Rectal smooth muscle tissue (tissue), 1 donor: ENCODE results near the gene PDE8B.

Source experiments
- H3K27ac ChIP-seq: one replicate; pipeline ENCODE4 v1.7.0; 2013; ENCODE audit warnings: low read depth, low read length, inconsistent platforms
- H3K27me3 ChIP-seq: one replicate; pipeline ENCODE4 v1.7.0; 2013; ENCODE audit warnings: low read length; ENCODE audit not compliant: control insufficient read depth, insufficient read depth
- H3K36me3 ChIP-seq: one replicate; pipeline ENCODE4 v1.7.0; 2013; ENCODE audit warnings: low read length; ENCODE audit not compliant: control insufficient read depth, insufficient read depth
- H3K4me1 ChIP-seq: one replicate; pipeline ENCODE4 v1.7.0; 2013; ENCODE audit warnings: low read length; ENCODE audit not compliant: control insufficient read depth, insufficient read depth
- H3K4me3 ChIP-seq: one replicate; pipeline ENCODE4 v1.7.0; 2013; ENCODE audit warnings: low read length
- H3K9ac ChIP-seq: one replicate; pipeline ENCODE4 v1.7.0; 2013; ENCODE audit warnings: low read length

PDE8B gene

GRCh38 chr5:77353251-77353650, 142.8 kb downstream of the PDE8B start:
- Histone ChIP-seq H3K4me3 (no peak overlapping the region), H3K4me1 (peaks cover 8% of the 10 kb centered on the region), H3K9ac (no peak overlapping the region), H3K36me3 (no peaks in the 10 kb centered on the region), H3K27ac (no peak overlapping the region), H3K27me3 (no peaks in the 10 kb centered on the region)

- Histone ChIP-seq H3K4me3 (no peak overlapping the region), H3K27me3 (no peaks in the 10 kb centered on the region), H3K27ac (peak overlapping the region; percentile 49), H3K4me1 (peaks cover 8% of the 10 kb centered on the region), H3K36me3 (no peaks in the 10 kb centered on the region), H3K9ac (no peak overlapping the region)
These were observed 144.0 kb downstream of the PDE8B start for GRCh38 chr5:77354454-77354853.

DNA sequence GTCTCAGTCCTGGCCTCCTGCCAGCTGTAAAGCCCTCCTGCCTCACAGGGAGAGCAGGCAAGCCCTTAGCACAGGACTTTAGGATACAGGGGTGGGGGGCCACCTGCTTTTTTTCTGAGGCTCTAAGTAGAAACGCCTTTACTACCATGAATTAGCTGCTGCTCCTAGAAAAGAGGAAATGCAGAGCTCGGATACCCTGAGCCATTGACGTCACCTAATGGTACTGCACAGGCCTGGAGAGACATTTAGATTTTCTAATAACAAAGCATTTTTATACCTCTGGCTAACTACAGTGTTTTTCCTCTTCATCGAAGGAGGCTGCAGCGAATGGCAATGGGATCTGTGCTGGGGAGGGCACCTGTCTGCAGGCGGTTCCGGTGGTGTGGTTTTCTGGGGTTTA, 144.6 kb downstream of the PDE8B start:
- Histone ChIP-seq H3K4me1 (peaks cover 8% of the 10 kb centered on the region), H3K27ac (peak overlapping the region; percentile 49), H3K27me3 (no peaks in the 10 kb centered on the region), H3K36me3 (no peaks in the 10 kb centered on the region), H3K9ac (no peak overlapping the region), H3K4me3 (no peak overlapping the region)

DNA sequence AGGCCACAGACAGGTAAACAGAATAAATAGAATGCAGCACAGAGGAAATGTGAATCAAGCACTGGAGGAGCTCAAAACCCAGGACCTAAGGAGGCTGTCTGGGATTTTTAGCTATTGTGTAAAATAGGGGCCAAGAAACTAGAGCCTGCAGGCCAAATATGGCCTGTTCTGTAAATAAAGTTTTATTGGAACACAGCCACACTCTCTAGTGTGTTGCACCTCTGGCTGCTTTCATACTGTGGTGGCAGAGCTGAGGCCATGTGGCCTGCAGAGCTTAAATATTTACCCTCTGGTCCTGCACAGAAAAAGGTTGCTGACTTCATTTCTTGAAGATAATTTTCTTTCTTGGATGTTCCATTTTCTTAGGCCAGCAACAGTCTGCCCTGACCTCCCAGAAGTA, 145.3 kb downstream of the PDE8B start:
- no peaks in the 10 kb centered on the region for H3K36me3 ChIP-seq
- no peak overlapping the region for H3K4me3 ChIP-seq
- peak overlapping the region; percentile 49 for H3K27ac ChIP-seq
- H3K4me1 ChIP-seq = peaks cover 8% of the 10 kb centered on the region
- H3K9ac ChIP-seq = no peak overlapping the region
- no peaks in the 10 kb centered on the region for H3K27me3 ChIP-seq

GRCh38 chr5:77356740-77357139, 146.3 kb downstream of the PDE8B start:
- Histone ChIP-seq H3K36me3 (no peaks in the 10 kb centered on the region), H3K27ac (no peak overlapping the region), H3K27me3 (no peaks in the 10 kb centered on the region), H3K4me3 (no peak overlapping the region), H3K9ac (no peak overlapping the region), H3K4me1 (peaks cover 8% of the 10 kb centered on the region)

DNA sequence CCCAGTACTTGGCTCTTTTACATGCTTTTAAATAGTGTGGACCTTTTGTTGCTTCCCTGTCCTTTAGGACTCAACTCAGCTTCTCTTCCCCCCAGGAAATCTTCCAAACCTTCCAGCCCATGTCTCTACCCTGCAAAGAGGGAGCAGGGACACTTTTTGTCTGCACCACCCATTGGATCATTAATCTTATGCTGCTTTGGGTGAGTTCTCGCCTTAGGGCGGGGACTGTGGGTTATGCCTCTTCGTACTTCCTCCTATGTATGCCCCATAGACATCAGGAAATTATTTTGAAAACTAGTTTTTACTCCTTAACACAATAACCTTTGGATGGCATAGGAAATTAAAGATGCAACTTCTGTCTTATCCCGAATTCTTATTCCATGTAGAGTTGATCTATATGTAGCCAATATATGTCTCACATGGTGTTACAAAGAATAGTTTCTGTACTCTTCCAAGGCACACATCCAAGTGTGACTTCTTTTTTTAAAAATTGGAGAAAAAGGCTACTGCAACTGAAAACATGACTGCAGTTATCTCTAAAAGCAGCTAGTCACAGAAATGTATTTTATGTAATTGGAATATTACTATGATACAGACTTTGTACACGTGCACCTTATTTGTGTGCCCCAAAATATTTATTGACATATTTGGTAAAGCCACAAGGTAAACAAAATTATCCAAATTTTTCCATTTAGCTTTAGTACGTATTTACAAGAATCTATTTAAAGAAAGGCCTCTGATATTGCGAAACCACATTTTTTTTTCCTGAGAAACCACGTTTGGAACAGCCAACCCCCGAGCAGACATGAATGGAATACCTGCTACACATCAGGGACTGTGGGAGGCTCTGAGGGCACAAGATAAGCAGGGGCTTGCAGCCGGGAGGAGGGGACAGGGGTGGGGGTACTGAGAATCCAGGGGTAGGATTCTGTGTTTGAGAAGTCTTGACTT, 148.1 kb downstream of the PDE8B start:
- no peaks in the 10 kb centered on the region for H3K36me3 ChIP-seq
- no peak overlapping the region for H3K27ac ChIP-seq
- no peak overlapping the region for H3K4me3 ChIP-seq
- no peaks in the 10 kb centered on the region for H3K27me3 ChIP-seq
- H3K4me1 ChIP-seq = peaks cover 8% of the 10 kb centered on the region
- H3K9ac ChIP-seq = no peak overlapping the region

DNA sequence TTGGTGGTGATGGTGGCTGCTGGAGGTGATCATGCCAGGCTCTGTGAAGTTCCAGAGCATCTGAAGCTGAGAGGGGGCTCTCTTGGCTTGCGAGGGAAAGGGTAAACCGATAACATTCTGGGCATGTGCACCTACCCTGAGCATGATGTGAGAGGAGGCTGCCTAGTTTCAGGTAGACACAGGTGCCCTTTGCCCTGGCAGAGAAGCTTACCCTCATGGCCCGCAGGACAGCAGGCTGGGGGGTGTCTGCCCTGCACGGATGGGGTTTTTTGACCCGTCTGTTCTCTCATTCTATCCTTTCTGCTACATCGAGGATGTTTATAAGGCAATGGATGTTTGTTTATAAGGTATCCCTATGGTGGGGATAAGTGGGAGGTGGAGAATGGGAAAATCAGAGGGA, 148.8 kb downstream of the PDE8B start:
- Histone ChIP-seq H3K27ac (no peak overlapping the region), H3K36me3 (no peaks in the 10 kb centered on the region), H3K4me1 (peaks cover 8% of the 10 kb centered on the region), H3K4me3 (no peak overlapping the region), H3K27me3 (no peaks in the 10 kb centered on the region), H3K9ac (no peak overlapping the region)

GRCh38 chr5:77360381-77360780, 149.9 kb downstream of the PDE8B start:
- H3K9ac ChIP-seq = no peak overlapping the region

GRCh38 chr5:77360973-77361372, 150.5 kb downstream of the PDE8B start:
- Histone ChIP-seq H3K4me3 (no peak overlapping the region), H3K4me1 (no peaks in the 10 kb centered on the region), H3K27me3 (no peaks in the 10 kb centered on the region), H3K36me3 (no peaks in the 10 kb centered on the region), H3K27ac (no peak overlapping the region), H3K9ac (no peak overlapping the region)

More at GRCh38 chr5:77360381-77360780, 149.9 kb downstream of the PDE8B start:
- no peaks in the 10 kb centered on the region for H3K36me3 ChIP-seq
- H3K4me1 ChIP-seq = peaks cover under 1% of the 10 kb centered on the region
- H3K27ac ChIP-seq = no peak overlapping the region
- no peaks in the 10 kb centered on the region for H3K27me3 ChIP-seq
- H3K4me3 ChIP-seq = no peak overlapping the region

DNA sequence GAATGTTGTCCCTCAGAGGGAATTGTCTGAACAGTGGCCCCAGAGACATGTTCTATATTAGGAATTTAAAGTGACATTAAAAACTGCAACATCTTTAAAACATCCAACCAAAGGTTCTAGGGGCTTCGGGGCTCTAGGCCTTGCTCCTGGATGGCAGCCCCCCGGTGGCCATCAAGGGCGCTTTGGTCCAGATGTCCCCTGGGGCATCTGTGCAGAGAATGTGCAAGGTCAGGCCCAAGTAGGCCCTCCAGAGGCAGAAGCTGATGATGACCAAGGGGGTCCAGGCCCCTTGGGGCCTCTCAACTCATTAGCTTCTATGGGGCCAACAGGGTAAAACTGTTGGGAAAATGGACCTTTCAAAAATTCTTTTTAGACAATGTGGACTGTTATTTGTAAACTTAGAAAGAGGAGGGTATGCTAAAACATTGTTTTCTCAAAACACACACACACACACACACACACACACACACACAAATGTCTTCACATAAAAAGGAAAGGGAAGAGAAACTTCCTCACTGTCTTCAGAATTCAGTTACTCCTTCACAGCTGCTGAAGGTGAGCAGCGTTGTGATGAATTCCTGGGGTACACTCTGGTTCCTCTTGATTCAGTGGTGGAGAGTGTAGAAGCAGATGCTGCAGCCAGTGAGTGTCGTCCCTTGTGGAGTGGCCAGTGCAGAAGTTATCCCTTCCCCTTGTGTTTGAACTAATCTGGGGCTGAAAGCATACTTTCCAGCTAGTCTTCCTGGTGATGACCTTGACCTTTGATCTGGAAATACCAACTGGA, 156.4 kb downstream of the PDE8B start:
- Histone ChIP-seq H3K36me3 (no peaks in the 10 kb centered on the region), H3K27ac (no peak overlapping the region), H3K4me1 (no peaks in the 10 kb centered on the region), H3K27me3 (no peaks in the 10 kb centered on the region), H3K9ac (no peak overlapping the region), H3K4me3 (no peak overlapping the region)

- Histone ChIP-seq H3K36me3 (no peaks in the 10 kb centered on the region), H3K27me3 (no peaks in the 10 kb centered on the region), H3K9ac (no peak overlapping the region), H3K4me3 (no peak overlapping the region), H3K4me1 (no peaks in the 10 kb centered on the region), H3K27ac (no peak overlapping the region)
These were observed 157.3 kb downstream of the PDE8B start for GRCh38 chr5:77367741-77368140.

GRCh38 chr5:77368367-77368766, 157.9 kb downstream of the PDE8B start:
- H3K4me3 ChIP-seq = no peak overlapping the region
- no peaks in the 10 kb centered on the region for H3K27me3 ChIP-seq
- H3K9ac ChIP-seq = no peak overlapping the region
- no peaks in the 10 kb centered on the region for H3K4me1 ChIP-seq
- H3K36me3 ChIP-seq = no peaks in the 10 kb centered on the region
- no peak overlapping the region for H3K27ac ChIP-seq
